ENCODE measurements around the gene NOC3L.
"Not testable (repeated sequence)": the region's sequence is repeated elsewhere in the genome, so short reads cannot be mapped to it uniquely, and the experiment has no call there.

The NOC3L gene

GRCh38 chr10:94353336-94353735, 9.4 kb downstream of the NOC3L start:
- H3K27me3 ChIP-seq (ENCODE audit: insufficient read depth, poor library complexity, severe bottlenecking): no peaks in the 10 kb centered on the region
- no peak overlapping the region for H3K4me3 ChIP-seq (replicated peaks; ENCODE audit: insufficient read depth, low read length)
- no peak for DNase-seq (ENCODE audit: low read depth in 1 of 2, low spot score in 1 of 2)
- no peak overlapping the region for H3K27ac ChIP-seq (replicated peaks)
- no peak for TF ChIP-seq POLR2AphosphoS5 (IDR thresholded peaks at IDR 0.05; ENCODE audit: low read depth)
- no peak for TF ChIP-seq SPI1 (IDR thresholded peaks at IDR 0.05; ENCODE audit: borderline replicate concordance, low read depth)
- TF ChIP-seq REST (IDR thresholded peaks at IDR 0.05; ENCODE audit: insufficient replicate concordance, low read depth): no peak
- TF ChIP-seq, protein P1, sequence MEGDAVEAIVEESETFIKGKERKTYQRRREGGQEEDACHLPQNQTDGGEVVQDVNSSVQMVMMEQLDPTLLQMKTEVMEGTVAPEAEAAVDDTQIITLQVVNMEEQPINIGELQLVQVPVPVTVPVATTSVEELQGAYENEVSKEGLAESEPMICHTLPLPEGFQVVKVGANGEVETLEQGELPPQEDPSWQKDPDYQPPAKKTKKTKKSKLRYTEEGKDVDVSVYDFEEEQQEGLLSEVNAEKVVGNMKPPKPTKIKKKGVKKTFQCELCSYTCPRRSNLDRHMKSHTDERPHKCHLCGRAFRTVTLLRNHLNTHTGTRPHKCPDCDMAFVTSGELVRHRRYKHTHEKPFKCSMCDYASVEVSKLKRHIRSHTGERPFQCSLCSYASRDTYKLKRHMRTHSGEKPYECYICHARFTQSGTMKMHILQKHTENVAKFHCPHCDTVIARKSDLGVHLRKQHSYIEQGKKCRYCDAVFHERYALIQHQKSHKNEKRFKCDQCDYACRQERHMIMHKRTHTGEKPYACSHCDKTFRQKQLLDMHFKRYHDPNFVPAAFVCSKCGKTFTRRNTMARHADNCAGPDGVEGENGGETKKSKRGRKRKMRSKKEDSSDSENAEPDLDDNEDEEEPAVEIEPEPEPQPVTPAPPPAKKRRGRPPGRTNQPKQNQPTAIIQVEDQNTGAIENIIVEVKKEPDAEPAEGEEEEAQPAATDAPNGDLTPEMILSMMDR (IDR thresholded peaks at IDR 0.05; ENCODE audit: insufficient read depth, low read length): no peak
- TF ChIP-seq GABPA (IDR thresholded peaks at IDR 0.05; ENCODE audit: low read depth): no peak

DNA sequence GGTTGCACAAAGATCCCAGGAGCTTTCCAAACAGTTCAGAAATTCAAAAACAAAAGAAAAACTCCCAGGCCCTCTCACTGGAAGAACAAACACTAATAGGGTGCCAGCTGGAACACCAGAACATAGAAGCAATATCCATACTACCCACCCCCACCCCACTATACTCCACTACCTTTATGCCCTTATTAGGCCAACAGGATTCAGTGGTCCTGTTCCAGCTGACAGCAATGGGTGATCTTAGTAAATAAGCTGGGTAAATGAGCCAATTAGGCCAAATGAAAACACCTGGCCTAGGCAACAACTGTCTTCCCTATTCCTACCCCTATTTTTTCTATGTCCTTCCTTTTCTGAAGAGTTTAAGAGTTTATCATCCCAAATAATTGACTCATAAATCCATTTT, 11.7 kb downstream of the NOC3L start:
- Histone ChIP-seq H3K27ac (replicated peaks) (no peak overlapping the region), H3K4me3 (replicated peaks; ENCODE audit: insufficient read depth, low read length) (no peak overlapping the region), H3K27me3 (ENCODE audit: insufficient read depth, poor library complexity, severe bottlenecking) (no peaks in the 10 kb centered on the region)
- no peak for DNase-seq (ENCODE audit: low read depth in 1 of 2, low spot score in 1 of 2)
- TF ChIP-seq REST (IDR thresholded peaks at IDR 0.05; ENCODE audit: insufficient replicate concordance, low read depth) (no peak), SPI1 (IDR thresholded peaks at IDR 0.05; ENCODE audit: borderline replicate concordance, low read depth) (no peak), GABPA (IDR thresholded peaks at IDR 0.05; ENCODE audit: low read depth) (no peak), POLR2AphosphoS5 (IDR thresholded peaks at IDR 0.05; ENCODE audit: low read depth) (no peak)
- TF ChIP-seq, protein P1 (IDR thresholded peaks at IDR 0.05; ENCODE audit: insufficient read depth, low read length): no peak

- H3K27ac ChIP-seq (replicated peaks); H3K27me3 ChIP-seq (ENCODE audit: insufficient read depth, poor library complexity, severe bottlenecking); DNase-seq (ENCODE audit: low read depth in 1 of 2, low spot score in 1 of 2); H3K4me3 ChIP-seq (replicated peaks; ENCODE audit: insufficient read depth, low read length): not testable (repeated sequence)
Measured at GRCh38 chr10:94350500-94350899, 12.2 kb downstream of the NOC3L start.

- Histone ChIP-seq H3K27me3 (ENCODE audit: insufficient read depth, poor library complexity, severe bottlenecking) (no peaks in the 10 kb centered on the region), H3K4me3 (replicated peaks; ENCODE audit: insufficient read depth, low read length) (no peak overlapping the region), H3K27ac (replicated peaks) (no peak overlapping the region)
- TF ChIP-seq GABPA (IDR thresholded peaks at IDR 0.05; ENCODE audit: low read depth): no peak
- no peak for TF ChIP-seq POLR2AphosphoS5 (IDR thresholded peaks at IDR 0.05; ENCODE audit: low read depth)
- TF ChIP-seq, protein P1 (IDR thresholded peaks at IDR 0.05; ENCODE audit: insufficient read depth, low read length): no peak
- no peak for TF ChIP-seq REST (IDR thresholded peaks at IDR 0.05; ENCODE audit: insufficient replicate concordance, low read depth)
- TF ChIP-seq SPI1 (IDR thresholded peaks at IDR 0.05; ENCODE audit: borderline replicate concordance, low read depth): no peak
- no peak for DNase-seq (ENCODE audit: low read depth in 1 of 2, low spot score in 1 of 2)
Measured at GRCh38 chr10:94349327-94349726, 13.4 kb downstream of the NOC3L start.
